Mammary epithelial cell (primary cell): ENCODE data around the gene LYSMD3.

ENCODE experiments used
- CTCF ChIP-seq, 2 donors: IDR thresholded peaks in 1 of 2; conservative IDR thresholded peaks in 1 of 2; 2 replicates each; pipeline ENCODE4 v1.5.1; 2011 to 2012; ENCODE audit warnings: inconsistent platforms in 2 of 2, low read length in 2 of 2, mild to moderate bottlenecking in 2 of 2, control low read depth in 1 of 2, low read depth in 1 of 2; ENCODE audit not compliant: insufficient read depth in 1 of 2; ENCODE audit errors: extremely low read depth in 1 of 2
- EZH2 ChIP-seq: IDR thresholded peaks from 2 replicates; pipeline ENCODE4 v1.6.1; 2012; ENCODE audit warnings: low read length, inconsistent platforms, borderline replicate concordance

DNA sequence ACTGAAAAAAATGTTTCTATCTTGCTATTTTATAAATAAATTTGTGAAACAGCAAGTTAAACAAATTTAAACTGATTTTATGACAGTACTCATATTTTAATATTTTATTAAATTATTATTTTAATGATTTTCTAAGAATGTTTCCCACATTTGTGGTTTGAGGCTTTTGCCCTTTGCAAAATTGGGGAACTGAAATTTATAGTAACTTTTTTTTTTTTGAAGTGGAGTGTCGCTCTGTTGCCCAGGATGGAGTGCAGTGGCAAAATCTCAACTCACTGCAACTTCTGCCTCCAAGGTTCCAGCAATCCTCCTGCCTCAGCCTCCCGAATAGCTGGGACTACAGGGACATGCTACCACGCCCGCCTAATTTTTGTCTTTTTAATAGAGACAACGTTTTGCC, 22.0 kb upstream of the LYSMD3 start:
- TF ChIP-seq CTCF (conservative IDR thresholded peaks at IDR 0.05 in 1 of 2, IDR thresholded peaks at IDR 0.05 in 1 of 2; ENCODE audit: extremely low read depth in 1 of 2, insufficient read depth in 1 of 2, low read depth in 1 of 2, low read length in 2 of 2) (no peak), EZH2 (no peak)
